H1 (cell line): ENCODE measurements around the gene FBXL5.

Experiments
- BRCA1 ChIP-seq: IDR thresholded peaks from 2 replicates; pipeline ENCODE4 v1.6.1; 2012; ENCODE audit warnings: low read depth, low read length, improper control_type of control experiment
- CTCF ChIP-seq, 3 experiments: IDR thresholded peaks; 1 replicate in 2 of 3; 2 replicates in 1 of 3; pipeline versions ENCODE4 v1.5.1 to v1.6.1; 2011; ENCODE audit warnings: low read length in 3 of 3, mild to moderate bottlenecking in 3 of 3, inconsistent platforms in 2 of 3, low read depth in 1 of 3, moderate library complexity in 1 of 3; ENCODE audit not compliant: insufficient read depth in 1 of 3; ENCODE audit errors: control extremely low read depth in 1 of 3
- EZH2 ChIP-seq: fragments of 200-600 bp; sonication (generic); IDR thresholded peaks from 2 replicates; pipeline ENCODE4 v1.7.1; 2012; ENCODE audit warnings: low read depth, mild to moderate bottlenecking, moderate library complexity, low read length, inconsistent platforms; ENCODE audit not compliant: severe bottlenecking
- HDAC2 ChIP-seq, 2 experiments: fragments of 300-600 bp in 1 of 2; sonication (generic) in 1 of 2; IDR thresholded peaks; 2 replicates each; pipeline ENCODE4 v1.6.1; 2011 to 2012; ENCODE audit warnings: low read depth in 2 of 2, low read length in 2 of 2, mild to moderate bottlenecking in 2 of 2, moderate library complexity in 2 of 2, borderline replicate concordance in 1 of 2, inconsistent platforms in 1 of 2
- HDAC6 ChIP-seq: IDR thresholded peaks from one replicate; pipeline ENCODE4 v1.7.1; 2012; ENCODE audit warnings: low read depth, mild to moderate bottlenecking, inconsistent platforms, low read length, moderate library complexity
- KDM5A ChIP-seq: fragments of 200-600 bp; IDR thresholded peaks from 2 replicates; pipeline ENCODE4 v1.7.1; 2012; ENCODE audit warnings: mild to moderate bottlenecking, low read length, inconsistent platforms, mixed read lengths
- MAX ChIP-seq: IDR thresholded peaks from 2 replicates; pipeline ENCODE4 v1.6.1; 2012; ENCODE audit warnings: inconsistent platforms
- POLR2A ChIP-seq, 2 experiments: IDR thresholded peaks; 1 replicate in 1 of 2; 2 replicates in 1 of 2; pipeline ENCODE4 v1.6.1; 2011; ENCODE audit warnings: low read depth in 2 of 2, low read length in 2 of 2, mild to moderate bottlenecking in 2 of 2; ENCODE audit errors: control extremely low read depth in 1 of 2
- POLR2AphosphoS5 ChIP-seq: IDR thresholded peaks from 2 replicates; pipeline ENCODE4 v1.6.1; 2011; ENCODE audit warnings: low read depth, low read length
- RNF2 ChIP-seq: fragments of 200-900, 300-1000 bp; sonication (generic); IDR thresholded peaks from 2 replicates; pipeline ENCODE4 v1.7.1; 2016; ENCODE audit warnings: borderline replicate concordance, low read depth, mild to moderate bottlenecking, antibody characterized with exemption, low read length; ENCODE audit not compliant: poor library complexity, severe bottlenecking; ENCODE audit errors: missing control alignments
- TEAD4 ChIP-seq: IDR thresholded peaks from 2 replicates; pipeline ENCODE4 v1.6.1; 2012; ENCODE audit warnings: low read depth, low read length, inconsistent platforms, mixed read lengths

GRCh38 chr4:15562114-15562513 lies 93.0 kb downstream of the FBXL5 start:
- TF ChIP-seq CTCF (IDR thresholded peaks at IDR 0.05; ENCODE audit: control extremely low read depth in 1 of 3, insufficient read depth in 1 of 3, low read depth in 1 of 3, low read length in 3 of 3) (no peak), HDAC2 (IDR thresholded peaks at IDR 0.05; ENCODE audit: borderline replicate concordance in 1 of 2, low read depth in 2 of 2, low read length in 2 of 2) (no peak), EZH2 (no peak), HDAC6 (no peak), MAX (no peak), POLR2AphosphoS5 (no peak), TEAD4 (no peak), BRCA1 (no peak), KDM5A (no peak), POLR2A (IDR thresholded peaks at IDR 0.05; ENCODE audit: control extremely low read depth in 1 of 2, low read depth in 2 of 2, low read length in 2 of 2) (no peak), RNF2 (no peak)
